HepG2 (cell line): ENCODE results near the gene ZBTB2. TPM values are rescaled to one million over a fixed set of nuclear protein-coding genes. Genes with fewer than 3 reads are reported as not detected.
A peak's percentile ranks its signal among the peaks of the same experiment; 100 is the strongest.

Source experiments
- DPF2 ChIP-seq: sonication (generic); formaldehyde crosslinking; IDR thresholded peaks from 2 replicates; pipeline ENCODE4 v1.4.0; 2020; ENCODE audit warnings: mild to moderate bottlenecking, low read depth, missing genetic modification reagents, borderline replicate concordance
- ESRRA ChIP-seq: sonication (generic); formaldehyde crosslinking; IDR thresholded peaks from 2 replicates; pipeline ENCODE4 v1.5.1; 2020; ENCODE audit warnings: mild to moderate bottlenecking, low read depth, missing genetic modification reagents
- FOXP1 ChIP-seq, 2 experiments: fragments of 450-650 bp in 1 of 2; IDR thresholded peaks; 2 replicates each; pipeline ENCODE4 v1.6.1; 2017 to 2018; ENCODE audit warnings: antibody characterized with exemption in 1 of 2
- KDM5B ChIP-seq: sonication (generic); formaldehyde crosslinking; IDR thresholded peaks from 2 replicates; pipeline ENCODE4 v1.4.0; 2020; ENCODE audit warnings: missing genetic modification reagents, mild to moderate bottlenecking, borderline replicate concordance
- MAFG ChIP-seq: sonication (generic); formaldehyde crosslinking; IDR thresholded peaks from 2 replicates; pipeline ENCODE4 v1.5.1; 2020; ENCODE audit warnings: mild to moderate bottlenecking, missing genetic modification reagents
- MED1 ChIP-seq: sonication (generic); formaldehyde crosslinking; IDR thresholded peaks from 2 replicates; pipeline ENCODE4 v1.4.0; 2020; ENCODE audit warnings: missing genetic modification reagents
- MTA3 ChIP-seq: sonication (generic); formaldehyde crosslinking; IDR thresholded peaks from 2 replicates; pipeline ENCODE4 v1.4.0; 2020; ENCODE audit warnings: missing genetic modification reagents
- NRL ChIP-seq: sonication (generic); formaldehyde crosslinking; IDR thresholded peaks from 2 replicates; pipeline ENCODE4 v1.5.0; 2020; ENCODE audit warnings: missing genetic modification reagents, mild to moderate bottlenecking, moderate library complexity, borderline replicate concordance
- PAX8 ChIP-seq: sonication (generic); formaldehyde crosslinking; IDR thresholded peaks from 2 replicates; pipeline ENCODE4 v1.8.0; 2022; ENCODE audit warnings: mild to moderate bottlenecking, missing genetic modification reagents, borderline replicate concordance
- PHF8 ChIP-seq: sonication (generic); formaldehyde crosslinking; IDR thresholded peaks from 2 replicates; pipeline ENCODE4 v1.5.0; 2020; ENCODE audit warnings: missing genetic modification reagents
- SNRNP70 ChIP-seq: fragments of 200-400 bp; formaldehyde crosslinking; IDR thresholded peaks from 2 replicates; pipeline ENCODE4 v1.6.1; 2017; ENCODE audit warnings: mild to moderate bottlenecking, low read depth, low read length, moderate library complexity
- SYNCRIP ChIP-seq: fragments of 200-400 bp; formaldehyde crosslinking; IDR thresholded peaks from 2 replicates; pipeline ENCODE4 v1.6.1; 2018; ENCODE audit warnings: mild to moderate bottlenecking, low read depth, low read length; ENCODE audit not compliant: insufficient read depth
- XBP1 ChIP-seq: sonication (generic); formaldehyde crosslinking; IDR thresholded peaks from 2 replicates; pipeline ENCODE4 v1.5.0; 2020; ENCODE audit warnings: missing genetic modification reagents
- ZFP36L1 ChIP-seq: sonication (generic); formaldehyde crosslinking; IDR thresholded peaks from 2 replicates; pipeline ENCODE4 v1.8.0; 2022; ENCODE audit warnings: mild to moderate bottlenecking, missing genetic modification reagents, moderate library complexity
- ZFP62 ChIP-seq: sonication (generic); formaldehyde crosslinking; IDR thresholded peaks from 2 replicates; pipeline ENCODE4 v1.4.0; 2020; ENCODE audit warnings: missing genetic modification reagents
- ZNF253 ChIP-seq: sonication (generic); formaldehyde crosslinking; IDR thresholded peaks from 2 replicates; pipeline ENCODE4 v1.8.0; 2022; ENCODE audit warnings: mild to moderate bottlenecking, missing genetic modification reagents, borderline replicate concordance
- ZNF3 ChIP-seq: IDR thresholded peaks from 2 replicates; pipeline ENCODE4 v1.7.0; 2017; ENCODE audit warnings: inconsistent platforms
- ZNF558 ChIP-seq: sonication (generic); formaldehyde crosslinking; IDR thresholded peaks from 2 replicates; pipeline ENCODE4 v1.9.0; 2022; ENCODE audit warnings: mild to moderate bottlenecking, missing genetic modification reagents, borderline replicate concordance
- ZNF616 ChIP-seq: sonication (generic); formaldehyde crosslinking; IDR thresholded peaks from 2 replicates; pipeline ENCODE4 v1.5.0; 2020; ENCODE audit warnings: low read depth, mild to moderate bottlenecking, missing genetic modification reagents
- ZNF660 ChIP-seq: sonication (generic); formaldehyde crosslinking; IDR thresholded peaks from 2 replicates; pipeline ENCODE4 v1.5.1; 2020; ENCODE audit warnings: mild to moderate bottlenecking, low read depth, missing genetic modification reagents, borderline replicate concordance
- ZNF724P ChIP-seq: sonication (generic); formaldehyde crosslinking; IDR thresholded peaks from 2 replicates; pipeline ENCODE4 v1.8.0; 2022; ENCODE audit warnings: missing genetic modification reagents, borderline replicate concordance
- ZNF766 ChIP-seq: sonication (generic); formaldehyde crosslinking; IDR thresholded peaks from 2 replicates; pipeline ENCODE4 v1.5.0; 2020; ENCODE audit warnings: missing genetic modification reagents, borderline replicate concordance
- ZNF777 ChIP-seq: sonication (generic); formaldehyde crosslinking; IDR thresholded peaks from 2 replicates; pipeline ENCODE4 v1.4.0; 2020; ENCODE audit warnings: missing genetic modification reagents
- polyA plus RNA-seq, 8 experiments: library from polyadenylated mRNA; depleted of rRNA in 3 of 8; stranded (reverse) in 7 of 8; unstranded in 1 of 8; fragments of >200 nt; fragmentation: Illumina TruSeq in 4 of 8; extraction: Trizol in 4 of 8; gene quantifications; 2 replicates each; pipeline versions ENCODE4 v1.2.1 to v1.2.3, GENCODE V29; 2011 to 2016; ENCODE audit warnings: low read depth in 4 of 8, missing spikeins in 1 of 8, mixed read lengths in 1 of 8; ENCODE audit not compliant: insufficient read depth in 1 of 8
- total RNA-seq, 5 experiments: library from RNA; depleted of rRNA; stranded (reverse); fragments of >200 nt; fragmentation: Illumina TruSeq; extraction: Trizol; gene quantifications; 2 replicates each; pipeline ENCODE4 v1.2.3, GENCODE V29; 2016; ENCODE audit warnings: low read depth in 1 of 5
- TF ChIP-seq, protein P1 (sequence below): sonication (generic); formaldehyde crosslinking; IDR thresholded peaks from 2 replicates; pipeline ENCODE4 v1.8.0; 2022; ENCODE audit warnings: low read depth, missing genetic modification reagents
- TF ChIP-seq, protein P2 (sequence below): IDR thresholded peaks from 2 replicates; pipeline ENCODE4 v1.6.1; 2012; ENCODE audit warnings: low read depth, low read length, improper control_type of control experiment
- TF ChIP-seq, protein P3 (sequence below): sonication (generic); formaldehyde crosslinking; IDR thresholded peaks from 2 replicates; pipeline ENCODE4 v1.4.0; 2020; ENCODE audit warnings: missing genetic modification reagents, borderline replicate concordance

Gene ZBTB2
- total and polyA plus RNA-seq, 2 of the 13 experiments (the other 11 are each of a cell fraction or from before 2014, with no cell fraction given), result 15.4 to 22.8 TPM

DNA sequence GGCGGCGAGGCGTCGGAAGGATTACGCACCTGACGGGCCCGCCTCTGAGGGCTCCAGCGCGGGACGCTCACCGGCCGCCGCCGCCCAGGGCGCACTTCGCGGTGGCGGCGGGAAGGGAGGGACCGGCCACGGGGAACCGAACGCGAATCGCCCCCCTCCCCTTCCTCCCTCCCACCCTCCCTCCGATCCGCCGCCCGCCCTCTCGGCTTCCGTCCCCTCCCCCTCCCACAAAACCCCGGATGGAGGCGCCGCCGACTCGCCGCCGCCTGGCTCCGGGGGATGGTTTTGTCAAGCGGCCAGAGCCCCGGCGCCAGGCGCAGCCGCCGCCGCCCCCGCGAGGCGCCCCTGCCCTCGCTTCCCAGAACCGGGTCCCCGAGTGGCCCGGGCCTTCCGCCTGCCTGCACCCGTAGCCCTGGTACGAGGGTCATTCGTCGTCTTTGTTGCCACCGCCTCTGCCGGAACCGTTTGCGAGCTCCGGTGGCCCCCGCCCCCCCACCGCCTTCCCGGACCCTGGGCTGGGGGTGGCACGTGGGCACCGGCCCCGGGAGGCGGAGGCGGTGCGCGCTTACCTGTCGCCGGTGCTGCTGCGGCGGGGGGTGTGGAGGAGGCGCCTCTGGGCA is 398 bp downstream of the ZBTB2 start (continued):
- TF ChIP-seq KDM5B (CRISPR knock-in tag) (peak; percentile 46; the same call in 1 of the 2 replicates), ZNF724P (no peak), DPF2 (CRISPR knock-in tag) (no peak), ZFP36L1 (no peak), ZNF3 (CRISPR knock-in tag) (no peak), MAFG (no peak), ZNF766 (CRISPR knock-in tag) (no peak; the same call in 1 of the 2 replicates), FOXP1 (IDR thresholded peaks at IDR 0.05) (no peak), FOXP1 (CRISPR knock-in tag; IDR thresholded peaks at IDR 0.05) (no peak), ZNF777 (CRISPR knock-in tag) (no peak), SYNCRIP (no peak), PHF8 (peak; percentile 24; the same call in 1 of the 2 replicates), NRL (CRISPR knock-in tag) (no peak), MTA3 (CRISPR knock-in tag) (no peak), XBP1 (CRISPR knock-in tag) (no peak), ZNF616 (CRISPR knock-in tag) (0 out of 2 replicates have a peak, but pooled peaks have one; percentile 48), ZNF253 (CRISPR knock-in tag) (no peak), SNRNP70 (no peak), ZNF558 (CRISPR knock-in tag) (no peak), ZNF660 (CRISPR knock-in tag) (no peak), ESRRA (CRISPR knock-in tag) (no peak), ZFP62 (CRISPR knock-in tag) (no peak), PAX8 (CRISPR knock-in tag) (no peak), MED1 (CRISPR knock-in tag) (no peak)
- TF ChIP-seq, protein P1, sequence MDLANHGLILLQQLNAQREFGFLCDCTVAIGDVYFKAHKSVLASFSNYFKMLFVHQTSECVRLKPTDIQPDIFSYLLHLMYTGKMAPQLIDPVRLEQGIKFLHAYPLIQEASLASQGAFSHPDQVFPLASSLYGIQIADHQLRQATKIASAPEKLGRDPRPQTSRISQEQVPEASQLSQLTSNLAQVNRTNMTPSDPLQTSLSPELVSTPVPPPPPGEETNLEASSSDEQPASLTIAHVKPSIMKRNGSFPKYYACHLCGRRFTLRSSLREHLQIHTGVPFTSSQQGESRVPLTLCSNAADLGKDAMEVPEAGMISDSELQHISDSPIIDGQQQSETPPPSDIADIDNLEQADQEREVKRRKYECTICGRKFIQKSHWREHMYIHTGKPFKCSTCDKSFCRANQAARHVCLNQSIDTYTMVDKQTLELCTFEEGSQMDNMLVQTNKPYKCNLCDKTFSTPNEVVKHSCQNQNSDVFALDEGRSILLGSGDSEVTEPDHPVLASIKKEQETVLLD (CRISPR knock-in tag), result no peak; the same call in 1 of the 2 replicates
- TF ChIP-seq, protein P2, sequence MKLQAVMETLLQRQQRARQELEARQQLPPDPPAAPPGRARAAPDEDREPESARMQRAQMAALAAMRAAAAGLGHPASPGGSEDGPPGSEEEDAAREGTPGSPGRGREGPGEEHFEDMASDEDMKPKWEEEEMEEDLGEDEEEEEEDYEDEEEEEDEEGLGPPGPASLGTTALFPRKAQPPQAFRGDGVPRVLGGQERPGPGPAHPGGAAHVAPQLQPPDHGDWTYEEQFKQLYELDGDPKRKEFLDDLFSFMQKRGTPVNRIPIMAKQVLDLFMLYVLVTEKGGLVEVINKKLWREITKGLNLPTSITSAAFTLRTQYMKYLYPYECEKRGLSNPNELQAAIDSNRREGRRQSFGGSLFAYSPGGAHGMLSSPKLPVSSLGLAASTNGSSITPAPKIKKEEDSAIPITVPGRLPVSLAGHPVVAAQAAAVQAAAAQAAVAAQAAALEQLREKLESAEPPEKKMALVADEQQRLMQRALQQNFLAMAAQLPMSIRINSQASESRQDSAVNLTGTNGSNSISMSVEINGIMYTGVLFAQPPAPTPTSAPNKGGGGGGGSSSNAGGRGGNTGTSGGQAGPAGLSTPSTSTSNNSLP, result no peak
- TF ChIP-seq, protein P3, sequence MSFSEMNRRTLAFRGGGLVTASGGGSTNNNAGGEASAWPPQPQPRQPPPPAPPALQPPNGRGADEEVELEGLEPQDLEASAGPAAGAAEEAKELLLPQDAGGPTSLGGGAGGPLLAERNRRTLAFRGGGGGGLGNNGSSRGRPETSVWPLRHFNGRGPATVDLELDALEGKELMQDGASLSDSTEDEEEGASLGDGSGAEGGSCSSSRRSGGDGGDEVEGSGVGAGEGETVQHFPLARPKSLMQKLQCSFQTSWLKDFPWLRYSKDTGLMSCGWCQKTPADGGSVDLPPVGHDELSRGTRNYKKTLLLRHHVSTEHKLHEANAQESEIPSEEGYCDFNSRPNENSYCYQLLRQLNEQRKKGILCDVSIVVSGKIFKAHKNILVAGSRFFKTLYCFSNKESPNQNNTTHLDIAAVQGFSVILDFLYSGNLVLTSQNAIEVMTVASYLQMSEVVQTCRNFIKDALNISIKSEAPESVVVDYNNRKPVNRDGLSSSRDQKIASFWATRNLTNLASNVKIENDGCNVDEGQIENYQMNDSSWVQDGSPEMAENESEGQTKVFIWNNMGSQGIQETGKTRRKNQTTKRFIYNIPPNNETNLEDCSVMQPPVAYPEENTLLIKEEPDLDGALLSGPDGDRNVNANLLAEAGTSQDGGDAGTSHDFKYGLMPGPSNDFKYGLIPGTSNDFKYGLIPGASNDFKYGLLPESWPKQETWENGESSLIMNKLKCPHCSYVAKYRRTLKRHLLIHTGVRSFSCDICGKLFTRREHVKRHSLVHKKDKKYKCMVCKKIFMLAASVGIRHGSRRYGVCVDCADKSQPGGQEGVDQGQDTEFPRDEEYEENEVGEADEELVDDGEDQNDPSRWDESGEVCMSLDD (CRISPR knock-in tag), result no peak
